ENCODE results near the gene DCST1. TPM values are rescaled to one million over a fixed set of nuclear protein-coding genes. Genes with fewer than 3 reads are reported as not detected.

Gene DCST1
- total and polyA plus RNA-seq, 2 donors (not counting 3 experiments of a cell fraction or from before 2014, with no cell fraction given) = not detected

GRCh38 chr1:155086856-155087535 lies 53.4 kb downstream of the DCST1 start:
- BruUV-seq (replicated peaks) = no TSS peak
- H3K79me2 ChIP-seq (ENCODE audit: control insufficient read depth, insufficient read depth, low read length) = no peaks in the 10 kb centered on the region
- H3K36me3 ChIP-seq (ENCODE audit: control insufficient read depth in 2 of 2, extremely low read depth in 1 of 2, insufficient read depth in 2 of 2, low read length in 2 of 2) = no peaks in the 10 kb centered on the region
- H3K4me2 ChIP-seq (ENCODE audit: insufficient read depth, low read length) = no peak overlapping the region
- no peak overlapping the region for H3K9ac ChIP-seq (replicated peaks; ENCODE audit: extremely low read depth, insufficient read depth, low read length)
- H3K4me1 ChIP-seq (ENCODE audit: control insufficient read depth, extremely low read depth, insufficient read depth, low read length) = peaks cover 10% of the 10 kb centered on the region
- no peaks in the 10 kb centered on the region for H3K9me3 ChIP-seq (replicated peaks; ENCODE audit: control insufficient read depth, insufficient read depth, low read length)
- dilution Hi-C loops (cut with MboI; ENCODE audit: extremely low pct_ligation_motif_present, low sequenced_read_pairs) (no loop called here), intact Hi-C loops (cut with micrococcal nuclease) (loop anchor here (1.0 kb wide), 1 partner anchor 528 kb away; no protein-coding TSS in a partner anchor)
- H3K27me3 ChIP-seq (ENCODE audit: control insufficient read depth in 2 of 2, insufficient read depth in 2 of 2, low read length in 2 of 2) = peaks cover 12 to 15% of the 10 kb centered on the region in 2 experiments
- no peak for DNase-seq (ENCODE audit: low read depth, low spot score)
- H3K9me1 ChIP-seq (replicated peaks; ENCODE audit: control insufficient read depth, extremely low read depth, insufficient read depth, low read length) = no peaks in the 10 kb centered on the region
- H2AFZ ChIP-seq (ENCODE audit: low read depth, low read length) = no peak overlapping the region
- POLR2A ChIA-PET = no interaction called here
- no peak for FAIRE-seq
- no peak overlapping the region for H3K4me3 ChIP-seq (replicated peaks in 1 of 3; ENCODE audit: insufficient read depth in 1 of 3, low read depth in 1 of 3, low read length in 3 of 3)
- CTCF ChIA-PET = interaction anchor here (1.5 to 3.1 kb wide), 5 partner anchors 11 to 180 kb away, joined by 6 to 67 read pairs (median 24); partner anchors contain the start of gene KRTCAP2
- H4K20me1 ChIP-seq (replicated peaks; ENCODE audit: control insufficient read depth, extremely low read depth, insufficient read depth, low read length) = no peaks in the 10 kb centered on the region
- TF ChIP-seq MAX (IDR thresholded peaks at IDR 0.05; ENCODE audit: insufficient read depth, insufficient read length) (no peak), POLR2A (IDR thresholded peaks at IDR 0.05; ENCODE audit: low read depth, low read length) (no peak), FOS (IDR thresholded peaks at IDR 0.05; ENCODE audit: borderline replicate concordance, insufficient read depth, low read length) (no peak), GATA2 (IDR thresholded peaks at IDR 0.05; ENCODE audit: insufficient read depth, insufficient read length, low read depth, low read length) (no peak), JUN (IDR thresholded peaks at IDR 0.05; ENCODE audit: borderline replicate concordance, insufficient read depth, insufficient read length, low read depth) (no peak), MYC (IDR thresholded peaks at IDR 0.05; ENCODE audit: low read depth, low read length) (no peak), EZH2 (IDR thresholded peaks at IDR 0.05; ENCODE audit: borderline replicate concordance, low read depth, low read length, severe bottlenecking) (no peak), POLR2AphosphoS5 (IDR thresholded peaks at IDR 0.05; ENCODE audit: insufficient read depth, low read depth, low read length) (no peak)
- H3K27ac ChIP-seq (ENCODE audit: insufficient read depth, low read depth, low read length) = no peak overlapping the region
